IMR-90 (cell line): ENCODE measurements around the gene SLC39A11. TPM values are rescaled to one million over a fixed set of nuclear protein-coding genes. Genes with fewer than 3 reads are reported as not detected.

Experiments
- ATAC-seq: fragments of 200-7000 bp; cut with Tn5 transposase; 2 replicates; pipeline ENCODE4 v1.9.1; 2020; ENCODE audit warnings: low read depth, mild to moderate bottlenecking, moderate library complexity
- BruUV-seq: library from RNA; stranded (reverse); fragments of 400-500 nt; replicated peaks from 2 replicates; lab custom pipeline; 2021; lab: Mats Ljungman, UMichigan
- CTCF ChIA-PET: fragments of 300-600 bp; formaldehyde crosslinking; extraction: SDS; loops from one replicate; lab custom pipeline; 2021; ENCODE audit warnings: antibody characterized with exemption; lab: Yijun Ruan, JAX
- POLR2A ChIA-PET: fragments of 300-600 bp; sonication (Branson Sonifier 250); formaldehyde crosslinking; loops from one replicate; lab custom pipeline; 2022; ENCODE audit warnings: antibody characterized with exemption; ENCODE audit not compliant: unreplicated experiment; lab: Charles Lee
- DNase-seq: peaks from one replicate; pipeline ENCODE4 v3.0.0; 2013
- H2AFZ ChIP-seq: replicated peaks from 2 replicates; pipeline ENCODE3; 2013; ENCODE audit warnings: low read length, mild to moderate bottlenecking; ENCODE audit not compliant: poor library complexity
- H2AK5ac ChIP-seq: 2 replicates; pipeline ENCODE4 v1.6.1; 2013; ENCODE audit warnings: low read depth, low read length, inconsistent platforms
- H2AK9ac ChIP-seq: replicated peaks from 2 replicates; pipeline ENCODE3; 2013; ENCODE audit warnings: mild to moderate bottlenecking, low read depth, low read length, moderate library complexity; ENCODE audit not compliant: poor library complexity
- H2BK120ac ChIP-seq: 2 replicates; pipeline ENCODE4 v1.6.1; 2013; ENCODE audit warnings: low read depth, low read length, inconsistent platforms
- H2BK15ac ChIP-seq: 3 replicates; pipeline ENCODE4 v1.6.1; 2013; ENCODE audit warnings: low read depth, low read length, inconsistent platforms
- H2BK20ac ChIP-seq: 2 replicates; pipeline ENCODE4 v1.6.1; 2013; ENCODE audit warnings: low read depth, mild to moderate bottlenecking, inconsistent platforms, low read length, moderate library complexity
- H2BK5ac ChIP-seq: 2 replicates; pipeline ENCODE4 v1.6.1; 2013; ENCODE audit warnings: mild to moderate bottlenecking, low read depth, low read length, inconsistent platforms; ENCODE audit not compliant: poor library complexity, severe bottlenecking
- H3K14ac ChIP-seq: replicated peaks from 2 replicates; pipeline ENCODE4 v1.6.1; 2013; ENCODE audit warnings: low read depth, low read length, inconsistent platforms
- H3K18ac ChIP-seq: 2 replicates; pipeline ENCODE4 v1.6.1; 2013; ENCODE audit warnings: low read depth, low read length, control low read depth
- H3K23ac ChIP-seq: 2 replicates; pipeline ENCODE4 v1.6.1; 2013; ENCODE audit warnings: low read depth, low read length, inconsistent platforms
- H3K27ac ChIP-seq: 2 replicates; pipeline ENCODE4 v1.5.1; 2013; ENCODE audit warnings: mild to moderate bottlenecking, control low read depth, low read length; ENCODE audit not compliant: insufficient read depth
- H3K27me3 ChIP-seq: 2 replicates; pipeline ENCODE4 v1.6.1; 2013; ENCODE audit warnings: low read length; ENCODE audit not compliant: control insufficient read depth, insufficient read depth
- H3K36me3 ChIP-seq: 2 replicates; pipeline ENCODE4 v1.6.1; 2013; ENCODE audit warnings: low read length, mixed read lengths; ENCODE audit not compliant: control insufficient read depth, insufficient read depth
- H3K4ac ChIP-seq: 2 replicates; pipeline ENCODE4 v1.6.1; 2013; ENCODE audit warnings: low read depth, low read length, inconsistent platforms
- H3K4me1 ChIP-seq: 2 replicates; pipeline ENCODE4 v1.6.1; 2013; ENCODE audit warnings: low read length, mixed read lengths; ENCODE audit not compliant: control insufficient read depth, insufficient read depth
- H3K4me2 ChIP-seq: 2 replicates; pipeline ENCODE4 v1.6.1; 2013; ENCODE audit warnings: low read depth, mild to moderate bottlenecking, control low read depth, low read length, moderate library complexity
- H3K4me3 ChIP-seq: 2 replicates; pipeline ENCODE4 v1.5.1; 2013; ENCODE audit warnings: low read depth, mild to moderate bottlenecking, control low read depth, low read length, moderate library complexity; ENCODE audit not compliant: insufficient read depth
- H3K56ac ChIP-seq: 2 replicates; pipeline ENCODE4 v1.6.1; 2013; ENCODE audit warnings: low read length, inconsistent platforms; ENCODE audit not compliant: insufficient read depth; ENCODE audit errors: extremely low read depth
- H3K79me1 ChIP-seq, 2 experiments: 2 replicates each; pipeline ENCODE4 v1.6.1; 2013; ENCODE audit warnings: low read length in 2 of 2, inconsistent platforms in 1 of 2, low read depth in 1 of 2
- H3K9ac ChIP-seq: 2 replicates; pipeline ENCODE4 v1.6.1; 2013; ENCODE audit warnings: low read depth, low read length, control low read depth
- H3K9me1 ChIP-seq: 2 replicates; pipeline ENCODE4 v1.6.1; 2013; ENCODE audit warnings: low read length, inconsistent platforms; ENCODE audit not compliant: insufficient read depth
- H3K9me3 ChIP-seq: 2 replicates; pipeline ENCODE4 v1.6.1; 2013; ENCODE audit warnings: low read length; ENCODE audit not compliant: control insufficient read depth, insufficient read depth
- H4K20me1 ChIP-seq: 2 replicates; pipeline ENCODE4 v1.6.1; 2013; ENCODE audit warnings: low read length, inconsistent platforms; ENCODE audit not compliant: insufficient read depth
- H4K5ac ChIP-seq: 2 replicates; pipeline ENCODE4 v1.6.1; 2013; ENCODE audit warnings: mild to moderate bottlenecking, low read depth, low read length, control low read depth
- H4K8ac ChIP-seq, 2 experiments: 2 replicates each; pipeline ENCODE4 v1.6.1; 2013; ENCODE audit warnings: low read depth in 2 of 2, low read length in 2 of 2, control low read depth in 1 of 2, inconsistent platforms in 1 of 2
- H4K91ac ChIP-seq: 2 replicates; pipeline ENCODE4 v1.6.1; 2013; ENCODE audit warnings: low read depth, low read length, inconsistent platforms; ENCODE audit not compliant: insufficient read depth
- BHLHE40 ChIP-seq: fragments of 150-350 bp; IDR thresholded peaks from 2 replicates; pipeline ENCODE4 v1.6.1; 2016; ENCODE audit warnings: mild to moderate bottlenecking, low read depth, low read length
- CEBPB ChIP-seq: IDR thresholded peaks from 2 replicates; pipeline ENCODE4 v1.6.1; 2012; ENCODE audit warnings: low read depth, low read length, improper control_type of control experiment
- FOS ChIP-seq: fragments of 150-350 bp; IDR thresholded peaks from 2 replicates; pipeline ENCODE4 v1.6.1; 2016; ENCODE audit warnings: low read depth, low read length
- MXI1 ChIP-seq: IDR thresholded peaks from 2 replicates; pipeline ENCODE4 v1.6.1; 2012; ENCODE audit warnings: low read depth, mild to moderate bottlenecking, low read length, moderate library complexity, borderline replicate concordance
- NFE2L2 ChIP-seq: fragments of 150-350 bp; IDR thresholded peaks from 2 replicates; pipeline ENCODE4 v1.6.1; 2016; ENCODE audit warnings: low read depth, mild to moderate bottlenecking, low read length
- POLR2A ChIP-seq: IDR thresholded peaks from 2 replicates; pipeline ENCODE4 v1.6.1; 2012; ENCODE audit warnings: mild to moderate bottlenecking, low read depth, low read length
- RAD21 ChIP-seq: IDR thresholded peaks from 2 replicates; pipeline ENCODE4 v1.6.1; 2012; ENCODE audit warnings: low read length, improper control_type of control experiment
- RCOR1 ChIP-seq: IDR thresholded peaks from 2 replicates; pipeline ENCODE4 v1.6.1; 2012; ENCODE audit warnings: mild to moderate bottlenecking, low read length, improper control_type of control experiment; ENCODE audit not compliant: insufficient replicate concordance
- RFX5 ChIP-seq: IDR thresholded peaks from 2 replicates; pipeline ENCODE4 v1.8.0; 2012; ENCODE audit warnings: low read depth, mild to moderate bottlenecking, low read length, moderate library complexity
- WGBS, 2 experiments: methylation state at CpG; one replicate each; pipeline versions ENCODE4 v1.1.5 to v1.1.7; 2013; ENCODE audit warnings: missing lambda C conversion rate in 2 of 2; ENCODE audit not compliant: insufficient read length in 1 of 2; ENCODE audit errors: extremely low coverage in 2 of 2; 5-methylcytosine and 5-hydroxymethylcytosine counted together
- dilution Hi-C: fragments of 300-500 bp; cut with HindIII; formaldehyde crosslinking; loops from one replicate; pipeline ENCODE4 v1.14.3; 2018; ENCODE audit warnings: low sequenced_read_pairs; ENCODE audit not compliant: unreplicated experiment
- in situ Hi-C: fragments of 300-500 bp; cut with MboI; formaldehyde crosslinking; loops from 3 replicates; pipeline ENCODE4 v1.14.3; 2019; ENCODE audit warnings: low sequenced_read_pairs, inconsistent platforms, mixed read lengths
- intact Hi-C: fragments of 100-400 bp; cut with micrococcal nuclease; formaldehyde crosslinking; loops from 2 replicates; pipeline ENCODE4 v1.10.0; 2022
- polyA plus RNA-seq, 3 experiments: library from polyadenylated mRNA; depleted of rRNA; stranded (reverse); fragments of >200 nt; gene quantifications; 2 replicates each; pipeline ENCODE4 v1.2.3, GENCODE V29; 2012; ENCODE audit warnings: low replicate concordance in 1 of 3
- total RNA-seq: library from RNA; depleted of rRNA; stranded (reverse); fragments of >200 nt; gene quantifications from 2 replicates; pipeline ENCODE4 v1.2.3, GENCODE V29; 2012
- TF ChIP-seq, protein P1 (sequence below): fragments of 150-350 bp; IDR thresholded peaks from 2 replicates; pipeline ENCODE4 v1.6.1; 2017; ENCODE audit warnings: mild to moderate bottlenecking, antibody characterized with exemption, low read length, low read depth
- TF ChIP-seq, protein P2 (sequence below): conservative IDR thresholded peaks from 2 replicates; pipeline ENCODE4 v1.5.1; 2012; ENCODE audit warnings: mild to moderate bottlenecking, low read depth, low read length, improper control_type of control experiment

Gene SLC39A11
- total and polyA plus RNA-seq, 2 of the 4 experiments (the other 2 are of a cell fraction), result 8.8 to 14.3 TPM

DNA sequence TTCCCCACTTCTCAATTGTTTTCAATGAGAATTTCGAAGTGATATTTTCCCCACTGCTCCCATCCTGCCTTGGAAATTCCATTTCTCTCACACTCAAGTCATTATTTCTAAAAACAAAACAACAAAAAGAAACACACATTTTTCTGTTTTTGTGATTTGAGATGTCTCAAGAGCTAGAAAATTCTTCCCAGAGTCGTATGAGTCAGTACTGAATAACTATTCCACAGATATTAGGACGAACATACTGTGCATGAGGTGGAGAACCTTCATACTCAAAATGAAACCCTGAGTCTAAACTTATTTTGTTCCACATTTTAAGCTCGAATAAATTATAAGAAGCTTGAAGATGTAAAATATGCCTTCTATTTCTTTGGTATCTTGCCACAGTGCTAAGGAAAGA, 204.6 kb downstream of the SLC39A11 start:
- no peaks in the 10 kb centered on the region for H4K20me1 ChIP-seq
- WGBS, 2 experiments, result no CpG with 5 or more reads among the region's 4 CpGs
- H3K56ac ChIP-seq, result no peak overlapping the region
- DNase-seq (peak; percentile 30), ATAC-seq (peak; percentile 49; the same call in 1 of the 2 replicates)
- H3K4me3 ChIP-seq, result no peak overlapping the region
- H3K4me1 ChIP-seq, result no peaks in the 10 kb centered on the region
- no peak overlapping the region for H4K91ac ChIP-seq
- in situ Hi-C loops, result no loop called here
- ChIA-PET CTCF (interaction anchor here (1.0 kb wide), 1 partner anchor 98 kb away, joined by 3 read pairs; no protein-coding TSS in a partner anchor), POLR2A (interaction anchor here (0.6 kb wide), 1 partner anchor 25 kb away, joined by 6 read pairs; no protein-coding TSS in a partner anchor)
- H3K18ac ChIP-seq, result no peak overlapping the region
- no peak overlapping the region for H2AFZ ChIP-seq
- H3K9ac ChIP-seq, result no peak overlapping the region
- H3K36me3 ChIP-seq, result no peaks in the 10 kb centered on the region
- no peak overlapping the region for H4K8ac ChIP-seq
- BruUV-seq, result no TSS peak
- dilution Hi-C loops, result no loop called here
- no peak overlapping the region for H4K5ac ChIP-seq
- no peak overlapping the region for H3K27ac ChIP-seq
- H3K4ac ChIP-seq, result no peak overlapping the region
- H2BK15ac ChIP-seq, result no peak overlapping the region
- no peaks in the 10 kb centered on the region for H3K79me1 ChIP-seq
- H3K23ac ChIP-seq, result no peak overlapping the region
- H2BK5ac ChIP-seq, result no peak overlapping the region
- TF ChIP-seq, protein P1, sequence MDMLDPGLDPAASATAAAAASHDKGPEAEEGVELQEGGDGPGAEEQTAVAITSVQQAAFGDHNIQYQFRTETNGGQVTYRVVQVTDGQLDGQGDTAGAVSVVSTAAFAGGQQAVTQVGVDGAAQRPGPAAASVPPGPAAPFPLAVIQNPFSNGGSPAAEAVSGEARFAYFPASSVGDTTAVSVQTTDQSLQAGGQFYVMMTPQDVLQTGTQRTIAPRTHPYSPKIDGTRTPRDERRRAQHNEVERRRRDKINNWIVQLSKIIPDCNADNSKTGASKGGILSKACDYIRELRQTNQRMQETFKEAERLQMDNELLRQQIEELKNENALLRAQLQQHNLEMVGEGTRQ, result no peak
- TF ChIP-seq NFE2L2 (no peak), RAD21 (no peak), POLR2A (no peak), FOS (no peak), CEBPB (no peak), BHLHE40 (no peak), RCOR1 (no peak), MXI1 (no peak), RFX5 (no peak)
- TF ChIP-seq, protein P2, sequence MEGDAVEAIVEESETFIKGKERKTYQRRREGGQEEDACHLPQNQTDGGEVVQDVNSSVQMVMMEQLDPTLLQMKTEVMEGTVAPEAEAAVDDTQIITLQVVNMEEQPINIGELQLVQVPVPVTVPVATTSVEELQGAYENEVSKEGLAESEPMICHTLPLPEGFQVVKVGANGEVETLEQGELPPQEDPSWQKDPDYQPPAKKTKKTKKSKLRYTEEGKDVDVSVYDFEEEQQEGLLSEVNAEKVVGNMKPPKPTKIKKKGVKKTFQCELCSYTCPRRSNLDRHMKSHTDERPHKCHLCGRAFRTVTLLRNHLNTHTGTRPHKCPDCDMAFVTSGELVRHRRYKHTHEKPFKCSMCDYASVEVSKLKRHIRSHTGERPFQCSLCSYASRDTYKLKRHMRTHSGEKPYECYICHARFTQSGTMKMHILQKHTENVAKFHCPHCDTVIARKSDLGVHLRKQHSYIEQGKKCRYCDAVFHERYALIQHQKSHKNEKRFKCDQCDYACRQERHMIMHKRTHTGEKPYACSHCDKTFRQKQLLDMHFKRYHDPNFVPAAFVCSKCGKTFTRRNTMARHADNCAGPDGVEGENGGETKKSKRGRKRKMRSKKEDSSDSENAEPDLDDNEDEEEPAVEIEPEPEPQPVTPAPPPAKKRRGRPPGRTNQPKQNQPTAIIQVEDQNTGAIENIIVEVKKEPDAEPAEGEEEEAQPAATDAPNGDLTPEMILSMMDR, result no peak
- no peak overlapping the region for H2AK9ac ChIP-seq
- intact Hi-C loops, result no loop called here
- no peaks in the 10 kb centered on the region for H3K9me3 ChIP-seq
- peaks cover 2% of the 10 kb centered on the region; the same call in 1 of the 2 replicates for H3K9me1 ChIP-seq
- H2AK5ac ChIP-seq, result no peak overlapping the region
- no peaks in the 10 kb centered on the region for H3K27me3 ChIP-seq
- no peak overlapping the region for H2BK20ac ChIP-seq
- H2BK120ac ChIP-seq, result no peak overlapping the region
- no peak overlapping the region for H3K14ac ChIP-seq
- H3K4me2 ChIP-seq, result no peak overlapping the region; the same call in 1 of the 2 replicates
